Left lobe of liver (tissue), 2 donors: ENCODE results near the gene EFHD2. TPM values are rescaled to one million over a fixed set of nuclear protein-coding genes. Genes with fewer than 3 reads are reported as not detected.
"Not testable (repeated sequence)": the region's sequence is repeated elsewhere in the genome, so short reads cannot be mapped to it uniquely, and the experiment has no call there.

Experiments
- ATAC-seq: fragments of 200-7000 bp; cut with Tn5 transposase; one replicate; pipeline ENCODE4 v1.9.1; 2020; ENCODE audit warnings: mild to moderate bottlenecking, moderate library complexity
- DNase-seq: peaks from one replicate; pipeline ENCODE4 v3.0.0-alpha.2; 2020; ENCODE audit warnings: low spot score
- total RNA-seq: library from RNA; stranded (reverse); gene quantifications from one replicate; pipeline ENCODE4 v1.2.1, GENCODE V29; 2021
- donor health status: DM: no; HTN: no; CAD: no; lungs with moderate emphysema.
- donor health status: DM: no; HTN: yes; CAD: no.

EFHD2 gene
- total RNA-seq, 1 donor from 2014 or later: 11.4 TPM

GRCh38 chr1:15471723-15472122, 62.0 kb downstream of the EFHD2 start:
- DNase-seq, ATAC-seq: not testable (repeated sequence)

- ATAC-seq: no peak
- DNase-seq: no peak
Measured at GRCh38 chr1:15472587-15472986, 62.9 kb downstream of the EFHD2 start.

DNA sequence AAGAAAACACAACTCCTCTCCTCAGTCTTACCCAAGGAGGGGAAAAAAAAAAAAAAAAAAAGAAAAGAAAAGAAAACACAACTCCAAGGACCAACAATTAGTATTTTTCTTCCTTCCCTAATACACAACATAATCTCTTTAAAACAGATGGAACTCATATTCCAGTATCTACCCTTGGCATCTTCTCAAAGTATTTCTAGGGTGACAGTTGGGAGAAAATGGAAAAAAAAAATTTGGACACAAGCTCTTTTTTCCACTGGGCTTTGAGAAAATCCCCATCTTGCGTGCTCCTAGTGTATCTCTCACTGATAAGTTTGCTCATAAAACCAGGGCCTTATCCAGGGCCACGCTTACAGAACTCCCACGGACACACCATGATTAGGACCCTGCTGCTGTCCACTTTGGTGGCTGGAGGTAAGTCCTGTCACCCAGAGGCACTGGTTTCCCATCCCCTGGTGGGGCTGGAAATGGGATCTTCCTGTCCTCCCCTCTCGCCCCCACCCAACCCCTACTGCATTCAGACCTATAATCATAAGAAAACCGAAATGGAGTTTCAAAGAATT, 66.1 kb downstream of the EFHD2 start, which contains the start of gene CELA2B:
Gene CELA2B, plus strand, starts transcription at position 353 of the 563 bp plus-strand sequence. Its CDS starts 22 bp downstream, at position 375.
- DNase-seq (no peak), ATAC-seq (no peak)

DNA sequence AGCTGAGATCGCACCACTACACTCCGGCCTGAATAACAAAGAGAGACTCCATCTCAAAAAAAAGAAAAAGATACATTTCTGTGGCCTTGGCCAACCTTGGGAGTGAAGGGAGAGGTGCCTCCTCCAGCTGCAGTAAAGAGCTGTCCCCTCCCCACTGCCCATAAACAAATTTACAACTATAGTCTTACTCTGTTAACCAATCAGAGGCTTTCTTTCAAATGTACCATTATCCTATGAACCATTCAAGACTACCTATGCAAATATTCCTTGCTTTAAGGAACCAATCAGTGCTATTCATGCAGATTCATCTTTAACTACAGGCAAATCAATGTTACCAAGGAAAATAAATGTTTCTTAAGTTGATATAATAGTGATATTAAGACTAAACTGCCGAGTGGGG, 67.2 kb downstream of the EFHD2 start:
- no peak for ATAC-seq
- no peak for DNase-seq

GRCh38 chr1:15477646-15478212, 68.0 kb downstream of the EFHD2 start:
- no peak for DNase-seq
- no peak for ATAC-seq

Other genes with a start within 250 kb of the EFHD2 start
- gene FHAD1, start 162.7 kb upstream of the EFHD2 start, total RNA-seq: not detected
- 2.7 TPM for gene CTRC, start 28.6 kb downstream of the EFHD2 start, total RNA-seq
- gene CELA2A, start 46.8 kb downstream of the EFHD2 start, total RNA-seq: 0.91 TPM
- gene CELA2B, start 66.2 kb downstream of the EFHD2 start, total RNA-seq: 0.83 TPM
- gene CASP9, start 114.3 kb downstream of the EFHD2 start, total RNA-seq: 8.7 TPM
- 10.0 TPM for gene DNAJC16, start 117.0 kb downstream of the EFHD2 start, total RNA-seq
- gene AGMAT, start 175.2 kb downstream of the EFHD2 start, total RNA-seq: 58.0 TPM
- gene DDI2, start 207.6 kb downstream of the EFHD2 start, total RNA-seq: 50.1 TPM